HG02798 (cell line): ENCODE results near the gene GPX6.
"Not testable (repeated sequence)": the region's sequence is repeated elsewhere in the genome, so short reads cannot be mapped to it uniquely, and the experiment has no call there.

ENCODE experiments used
- ATAC-seq: cut with Tn5 transposase; IDR thresholded peaks from one replicate; pipeline ENCODE4 v1.9.1; 2021; ENCODE audit warnings: mild to moderate bottlenecking; ENCODE audit not compliant: unreplicated experiment, poor library complexity

The GPX6 gene

GRCh38 chr6:28530777-28531176 lies 15.2 kb upstream of the GPX6 start:
- ATAC-seq, result no peak

- no peak for ATAC-seq
Observed at GRCh38 chr6:28525496-28526039, 10.0 kb upstream of the GPX6 start, which contains the start of gene GPX5. Gene GPX5, plus strand, starts transcription at chr6:28525881. Its CDS starts 133 bp downstream, at chr6:28526014.

GRCh38 chr6:28523241-28523622 lies 7.6 kb upstream of the GPX6 start:
- no peak for ATAC-seq

- ATAC-seq, result no peak
Observed at GRCh38 chr6:28522594-28523240, 7.1 kb upstream of the GPX6 start.

- no peak for ATAC-seq
Observed at GRCh38 chr6:28517964-28518363, 2.4 kb upstream of the GPX6 start.

GRCh38 chr6:28512387-28512786 lies 3.2 kb downstream of the GPX6 start:
- ATAC-seq, result not testable (repeated sequence)

GRCh38 chr6:28511628-28512300 lies 3.8 kb downstream of the GPX6 start:
- no peak for ATAC-seq

- no peak for ATAC-seq
Observed at GRCh38 chr6:28506807-28507475, 8.7 kb downstream of the GPX6 start.

GRCh38 chr6:28505733-28506132 lies 9.9 kb downstream of the GPX6 start:
- no peak for ATAC-seq

- ATAC-seq, result not testable (repeated sequence)
Observed at GRCh38 chr6:28502709-28503305, 12.8 kb downstream of the GPX6 start.

- not testable (repeated sequence) for ATAC-seq
Observed at GRCh38 chr6:28502136-28502535, 13.5 kb downstream of the GPX6 start.

GRCh38 chr6:28501259-28501658 lies 14.3 kb downstream of the GPX6 start:
- ATAC-seq, result no peak

GRCh38 chr6:28497893-28498292 lies 17.7 kb downstream of the GPX6 start:
- ATAC-seq, result no peak

GRCh38 chr6:28497306-28497705 lies 18.3 kb downstream of the GPX6 start:
- no peak for ATAC-seq

- ATAC-seq, result no peak
Observed at GRCh38 chr6:28496099-28496779, 19.4 kb downstream of the GPX6 start.

GRCh38 chr6:28491984-28492317 lies 23.6 kb downstream of the GPX6 start:
- no peak for ATAC-seq

GRCh38 chr6:28490205-28490890 lies 25.2 kb downstream of the GPX6 start:
- ATAC-seq, result peak; percentile 11

GRCh38 chr6:28489366-28490204 lies 26.0 kb downstream of the GPX6 start:
- peak; percentile 69 for ATAC-seq

GRCh38 chr6:28488916-28489365 lies 26.7 kb downstream of the GPX6 start:
- no peak for ATAC-seq
